NK-92 (cell line): ENCODE measurements around the gene PPFIA1.
"Not testable (repeated sequence)": the region's sequence is repeated elsewhere in the genome, so short reads cannot be mapped to it uniquely, and the experiment has no call there.

Source experiments
- DNase-seq: peaks from one replicate; lab custom pipeline; 2025; ENCODE audit not compliant: unreplicated experiment; lab: John Stamatoyannopoulos, UW

PPFIA1 gene

DNA sequence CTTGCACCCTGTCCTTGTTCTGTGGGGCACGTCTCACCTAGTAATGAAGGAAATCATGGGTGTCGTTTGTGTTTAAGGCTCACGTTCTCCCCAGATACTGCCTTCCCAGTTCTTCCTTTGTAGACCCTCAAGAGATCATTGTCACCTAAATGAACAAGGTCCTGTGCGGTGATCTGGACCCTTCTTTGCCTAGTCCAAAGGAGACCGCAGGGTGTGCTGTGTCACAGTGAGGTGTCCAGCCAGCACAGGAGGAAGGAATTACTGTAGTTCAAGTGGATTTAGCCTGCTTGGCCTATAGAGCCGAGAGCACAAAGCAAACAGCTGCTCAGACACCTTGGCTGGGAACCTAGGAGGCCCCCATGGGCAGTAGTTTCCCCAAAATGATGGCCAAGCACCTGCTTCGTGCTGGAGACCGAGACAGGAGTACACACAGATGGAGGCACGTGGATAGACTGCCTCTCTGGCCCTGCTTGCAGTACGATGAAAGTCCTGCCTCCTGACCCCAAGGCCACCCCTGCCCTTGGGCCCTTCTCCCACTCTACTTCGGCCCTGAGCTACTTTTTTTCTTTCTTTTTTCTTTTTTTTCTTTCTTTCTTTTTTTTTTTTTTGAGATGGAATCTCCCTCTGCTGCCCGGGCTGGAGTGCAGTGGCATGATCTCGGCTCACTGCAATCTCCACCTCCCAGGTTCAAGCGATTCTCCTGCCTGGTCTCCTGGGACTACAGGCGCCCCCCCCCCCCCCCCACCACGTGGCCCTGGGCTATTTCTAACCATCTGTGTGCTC is 19.4 kb upstream of the PPFIA1 start:
- DNase-seq: no peak

DNA sequence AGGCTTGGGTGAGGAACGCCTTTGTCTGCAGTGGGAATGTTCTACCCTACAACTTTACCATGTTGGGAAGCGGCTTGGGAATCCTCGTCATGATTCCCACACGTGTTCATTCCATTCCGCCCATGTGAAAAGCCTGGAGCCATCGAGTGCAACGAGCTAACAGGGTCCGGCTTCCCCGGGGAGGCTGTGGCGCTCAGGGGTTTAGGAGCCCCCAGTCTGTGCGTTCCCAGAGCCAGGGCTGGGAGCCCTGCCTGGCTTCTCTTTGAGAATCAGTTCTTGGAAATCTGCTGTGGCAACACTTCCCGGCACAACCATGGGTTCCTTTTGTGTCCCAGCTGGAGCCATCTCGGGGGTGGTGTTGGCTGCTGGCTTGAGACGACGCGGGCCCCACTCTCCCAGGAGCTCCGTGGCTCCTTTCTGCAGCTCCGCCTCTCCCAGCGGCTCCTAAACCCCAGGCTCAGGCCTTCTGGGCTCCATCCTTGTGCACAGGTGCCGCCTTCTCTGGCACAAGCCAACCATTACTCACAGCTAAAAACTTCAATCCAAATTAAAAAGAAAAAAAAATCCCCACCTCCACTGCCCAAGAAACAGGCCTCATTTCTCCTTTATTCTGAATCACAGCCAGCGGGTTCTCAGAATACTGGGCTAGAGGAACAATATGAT is 18.7 kb upstream of the PPFIA1 start:
- DNase-seq: no peak

DNA sequence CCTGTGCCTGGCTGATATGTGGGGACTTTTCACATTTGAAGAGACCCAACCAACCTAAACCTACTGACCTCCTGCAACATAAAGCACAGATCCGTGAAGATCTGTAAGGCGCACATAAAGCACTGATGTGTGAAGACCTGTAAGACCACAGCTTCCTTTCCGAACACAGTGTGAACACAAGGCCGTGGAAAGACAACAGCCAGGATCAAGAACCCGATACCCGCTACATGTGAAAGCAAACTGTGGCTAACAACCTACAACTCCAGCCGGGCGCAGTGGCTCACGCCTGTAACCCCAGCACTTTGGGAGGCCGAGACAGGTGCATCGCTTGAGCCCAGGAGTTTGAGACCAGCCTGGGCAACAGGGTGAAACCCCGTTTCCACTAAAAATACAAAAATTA is 17.6 kb upstream of the PPFIA1 start:
- DNase-seq: no peak

DNA sequence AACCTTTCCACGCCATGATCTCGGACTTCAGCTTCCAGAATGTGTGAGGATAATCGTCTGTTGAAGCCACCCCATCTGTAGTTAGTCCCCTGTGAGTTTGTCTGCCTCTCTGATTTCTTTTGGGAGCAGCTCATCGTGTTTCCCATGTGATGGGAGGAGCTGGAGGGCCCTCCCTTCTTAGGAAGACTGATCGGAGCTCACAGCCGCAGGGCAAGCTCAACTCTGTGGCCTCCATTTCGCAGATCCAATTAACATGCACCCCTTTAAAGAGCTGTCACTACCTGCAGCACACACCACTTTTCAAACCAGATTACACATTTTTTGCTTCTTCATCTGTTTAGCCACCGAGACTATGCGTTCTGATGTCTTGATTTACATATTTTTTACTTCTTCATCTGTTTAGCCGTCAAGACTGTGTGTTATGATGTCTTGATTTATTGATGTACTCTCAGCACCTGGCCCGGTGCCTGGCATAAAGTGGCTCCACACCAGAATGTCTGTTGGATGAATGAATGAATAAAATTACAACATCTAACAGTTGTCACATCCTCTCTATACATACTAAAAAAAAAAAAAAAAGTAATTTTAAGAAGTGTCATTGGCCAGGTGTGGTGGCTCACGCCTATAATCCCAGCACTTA is 14.9 kb upstream of the PPFIA1 start:
- DNase-seq: no peak

DNA sequence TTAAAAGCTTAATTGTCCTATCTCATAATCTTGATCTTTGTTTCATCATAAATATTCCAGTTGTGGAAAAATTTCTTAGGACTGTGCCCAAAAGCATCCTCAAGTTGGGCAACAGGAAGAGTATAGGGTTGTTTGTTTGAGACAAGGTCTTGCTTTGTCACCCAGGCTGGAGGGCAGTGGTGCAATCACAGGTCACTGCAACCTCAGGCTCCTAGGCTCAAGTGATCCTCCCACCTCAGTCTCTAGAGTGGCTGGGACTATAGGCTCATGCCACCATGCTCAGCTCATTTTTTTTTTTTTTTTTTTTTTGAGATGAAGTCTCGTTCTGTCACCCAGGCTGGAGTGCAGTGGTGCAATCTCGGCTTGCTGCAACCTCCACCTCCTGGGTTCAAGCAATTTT is 11.4 kb upstream of the PPFIA1 start:
- DNase-seq: not testable (repeated sequence)

DNA sequence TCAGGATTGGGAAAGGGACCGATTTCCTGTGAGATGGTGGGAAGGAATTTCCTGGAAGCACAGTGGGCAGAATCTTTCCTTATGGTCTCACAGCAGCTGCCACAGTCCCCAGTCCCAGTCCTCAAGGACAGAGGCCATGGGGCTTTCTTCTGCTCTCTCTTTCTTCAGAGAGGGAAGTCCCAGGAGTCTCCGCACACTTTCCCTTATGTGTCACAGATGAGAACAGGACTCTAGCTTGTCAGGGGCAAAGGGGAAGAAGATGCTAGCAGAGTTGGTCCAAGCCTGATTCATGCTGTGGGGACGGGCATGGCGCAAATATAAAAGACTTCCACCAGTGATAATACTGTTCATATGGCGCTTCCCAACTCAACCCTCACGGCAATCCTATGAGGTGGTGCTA is 7.5 kb upstream of the PPFIA1 start:
- DNase-seq: no peak

DNA sequence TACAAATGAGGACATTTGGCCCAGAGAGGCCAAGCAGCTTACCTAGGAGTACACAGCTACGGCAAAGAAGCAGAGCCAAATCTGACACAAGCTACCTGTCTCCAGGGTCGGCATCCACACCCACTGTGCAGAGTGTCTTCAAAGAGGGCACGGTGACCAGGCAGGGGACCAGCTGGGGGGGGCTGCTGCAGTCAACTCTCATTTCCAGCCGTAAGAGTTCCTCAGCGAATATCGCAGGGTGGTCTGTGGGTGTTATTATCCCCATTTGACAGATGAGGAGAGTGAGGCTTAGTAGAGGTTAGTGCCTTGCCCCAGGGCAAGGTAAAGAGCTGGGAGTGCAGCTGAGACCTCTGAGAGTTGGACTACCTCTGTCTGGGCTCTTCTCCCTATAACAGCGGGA is 7.1 kb upstream of the PPFIA1 start:
- no peak for DNase-seq

DNA sequence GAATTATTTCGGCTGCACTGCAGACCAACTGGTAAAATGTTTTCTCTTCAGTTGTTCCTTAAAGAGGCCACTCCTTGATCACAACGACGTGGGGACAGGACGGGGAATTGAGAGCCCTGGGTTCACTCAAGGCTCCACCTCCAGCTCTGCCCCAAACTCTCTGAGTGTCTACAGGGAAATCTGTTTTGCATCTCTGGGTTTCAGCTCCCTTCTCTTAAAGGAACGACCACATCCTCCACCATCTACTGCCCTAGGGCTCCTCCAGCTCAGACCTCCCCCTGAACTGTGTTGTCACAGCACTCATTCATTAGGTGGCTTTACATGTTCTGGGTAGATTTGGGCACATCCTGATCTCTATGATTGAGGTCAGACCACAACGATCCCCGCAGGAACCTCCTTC is 5.1 kb upstream of the PPFIA1 start:
- no peak for DNase-seq

DNA sequence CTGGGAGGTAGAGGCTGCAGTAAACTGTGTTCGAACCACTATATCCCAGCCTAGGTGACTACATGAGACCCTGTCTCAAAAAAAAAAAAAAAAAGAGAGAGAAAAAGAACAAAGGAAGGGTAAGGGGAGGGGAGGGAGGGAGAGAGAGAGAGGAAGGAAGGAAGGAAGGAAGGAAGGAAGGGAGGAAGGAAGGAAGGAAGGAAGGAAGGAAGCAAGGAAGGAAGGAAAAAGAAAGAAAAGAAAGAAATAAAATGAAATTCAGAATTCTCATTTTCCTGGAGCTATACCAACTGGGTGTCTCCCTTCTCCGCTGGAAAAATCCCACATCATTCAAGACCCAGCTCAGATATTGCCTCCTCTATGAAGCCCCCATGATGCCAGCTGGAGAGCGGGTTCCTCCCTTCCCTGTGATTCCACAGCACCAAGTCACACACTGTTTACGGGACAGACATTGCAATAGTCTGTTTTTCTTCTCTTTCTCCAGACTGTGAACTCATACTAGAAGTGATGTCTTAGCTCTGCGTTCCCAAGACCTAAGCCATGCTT is 3.0 kb upstream of the PPFIA1 start:
- no peak for DNase-seq

DNA sequence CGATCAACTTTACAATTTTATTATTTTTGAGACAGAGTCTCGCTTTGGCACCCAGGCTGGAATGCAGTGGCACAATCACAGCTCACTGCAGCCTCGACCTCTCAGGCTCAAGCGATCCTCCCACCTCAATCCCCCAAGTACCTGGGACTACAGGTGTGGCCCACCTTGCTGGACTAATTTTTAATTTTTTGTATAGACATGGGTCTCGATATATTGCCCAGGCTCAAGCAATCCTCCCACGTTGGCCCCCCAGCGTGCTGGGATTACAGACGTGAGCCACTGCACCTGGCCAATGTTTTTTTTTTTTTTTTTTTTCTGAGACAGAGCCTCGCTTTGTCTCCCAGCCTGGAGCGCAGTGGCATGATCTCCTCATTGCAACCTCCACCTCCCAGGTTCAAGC is 2.0 kb upstream of the PPFIA1 start:
- DNase-seq: no peak

DNA sequence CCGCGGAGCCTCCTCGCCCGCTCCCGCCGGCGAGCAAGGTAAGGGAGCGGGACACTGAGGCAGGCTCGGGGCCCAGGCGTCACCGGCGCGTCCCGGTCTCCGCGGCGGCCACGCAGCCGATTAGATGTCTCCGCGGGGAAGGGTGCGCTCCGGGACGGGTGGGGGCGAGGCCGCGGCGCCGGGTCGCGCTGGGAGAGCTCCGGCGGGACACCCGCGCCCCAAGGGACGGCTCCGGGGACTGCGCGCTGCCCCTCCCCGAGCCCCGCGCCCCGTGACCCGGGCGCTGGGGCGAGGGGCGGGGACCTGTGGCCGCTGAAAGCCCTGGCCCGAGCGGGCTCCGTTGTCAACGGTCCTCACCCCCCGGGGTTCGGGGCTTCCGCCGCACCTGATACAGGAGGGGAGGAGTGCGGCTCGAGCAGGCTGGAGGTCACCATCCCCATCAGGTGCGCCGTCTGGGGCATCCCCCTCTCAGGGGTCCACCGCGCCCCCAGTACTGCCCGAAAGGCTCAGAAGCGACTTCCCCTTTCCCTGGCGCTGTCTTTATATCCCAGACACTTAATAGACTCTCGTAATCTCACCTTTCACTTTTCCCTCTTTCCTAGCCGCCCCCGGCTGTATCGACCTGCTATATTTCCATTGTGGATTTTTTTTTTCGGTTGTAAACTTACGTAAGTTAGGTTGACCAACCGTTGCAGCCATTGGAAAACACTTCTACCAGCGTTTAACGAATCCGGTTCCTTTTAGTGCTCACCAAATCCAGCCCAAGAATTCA is 573 bp downstream of the PPFIA1 start:
- DNase-seq: no peak

DNA sequence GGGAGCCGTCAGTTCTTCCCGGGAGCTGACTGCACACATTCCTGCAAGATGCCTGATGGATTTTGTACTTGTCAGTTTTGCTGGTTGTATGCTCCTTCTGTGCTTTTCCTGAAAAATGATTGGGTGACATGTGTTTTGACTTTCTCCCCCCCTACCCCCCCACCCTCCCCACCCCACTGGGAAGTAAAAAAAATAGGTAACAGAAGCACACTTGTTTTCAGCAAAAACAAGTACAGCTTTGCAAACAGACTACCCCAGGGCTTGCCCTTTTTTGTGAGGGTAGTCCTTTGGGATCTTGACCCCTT is 1.1 kb downstream of the PPFIA1 start:
- DNase-seq: no peak

DNA sequence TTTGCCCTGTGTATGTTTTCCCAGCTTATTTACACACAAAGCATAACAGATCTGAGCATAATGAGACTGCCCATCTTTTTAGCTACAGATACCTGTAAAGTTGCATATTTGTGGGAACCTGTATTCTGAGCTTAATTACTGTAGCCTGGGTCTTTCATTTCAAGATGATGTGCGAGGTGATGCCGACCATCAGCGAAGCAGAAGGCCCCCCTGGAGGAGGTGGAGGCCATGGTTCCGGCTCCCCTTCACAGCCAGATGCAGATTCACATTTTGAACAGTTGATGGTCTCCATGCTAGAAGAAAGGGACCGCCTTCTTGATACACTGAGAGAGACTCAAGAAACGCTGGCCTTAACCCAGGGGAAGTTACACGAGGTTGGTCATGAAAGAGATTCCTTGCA is 1.5 kb downstream of the PPFIA1 start:
- no peak for DNase-seq

DNA sequence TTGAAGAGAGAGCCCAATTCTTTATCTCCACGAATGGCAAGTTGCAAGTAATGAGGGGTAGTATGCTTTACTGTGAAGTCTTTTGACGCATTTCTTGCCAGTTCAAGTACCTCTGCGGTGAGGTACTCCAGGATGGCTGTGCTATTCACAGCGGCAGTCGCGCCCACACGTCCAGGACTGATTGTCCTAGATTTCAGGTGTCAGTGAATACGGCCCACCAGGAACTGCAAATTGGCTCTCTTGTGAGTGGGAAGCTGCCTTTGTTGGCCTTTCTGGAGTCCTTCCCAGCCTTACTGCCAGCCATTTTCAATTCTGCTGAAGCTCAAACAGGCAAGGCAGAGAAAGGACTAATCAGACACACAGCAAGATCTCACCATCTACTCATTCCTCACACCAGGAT is 8.5 kb downstream of the PPFIA1 start:
- no peak for DNase-seq

DNA sequence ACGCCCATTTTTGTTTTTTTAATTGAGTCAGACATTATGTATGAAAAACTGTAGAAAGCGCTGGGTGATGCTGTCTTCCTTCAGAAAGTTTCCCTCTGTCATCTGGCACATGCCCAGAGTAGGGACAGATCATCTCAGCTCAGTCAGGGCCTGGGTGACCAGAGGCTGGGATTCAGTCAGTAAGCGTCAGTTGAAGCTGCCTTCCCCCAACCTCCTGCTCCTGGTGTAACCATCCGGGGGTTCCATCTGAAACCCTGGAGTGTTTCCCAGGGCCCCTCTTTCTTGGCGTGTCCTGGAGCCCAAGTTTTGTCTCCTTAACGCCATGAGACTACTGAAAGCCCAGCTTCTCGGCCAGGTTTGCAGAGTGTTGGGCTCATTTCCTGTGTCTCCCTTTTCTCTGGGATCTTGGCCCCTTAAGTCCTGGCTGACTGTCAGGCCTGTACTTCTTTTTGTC is 10.7 kb downstream of the PPFIA1 start:
- DNase-seq: no peak

DNA sequence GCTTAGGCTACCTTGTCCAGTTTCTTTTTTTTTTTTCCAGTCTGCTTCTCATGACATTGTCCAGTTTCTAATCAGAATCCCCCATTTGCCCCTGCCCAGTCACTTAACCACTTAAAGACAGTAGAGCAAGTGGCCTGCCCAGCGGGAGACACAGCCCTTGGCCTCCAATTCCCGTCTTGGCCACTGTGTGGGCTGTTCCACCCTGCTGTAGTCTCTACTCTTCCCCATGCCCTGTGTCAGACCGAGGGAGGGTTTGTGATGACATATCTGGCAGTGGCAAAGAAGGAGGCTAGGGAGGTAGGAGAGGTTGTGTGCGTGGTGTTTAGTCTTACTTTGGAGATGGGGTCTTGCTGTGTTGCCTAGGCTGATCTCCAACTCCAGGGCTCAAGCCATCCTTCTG is 11.5 kb downstream of the PPFIA1 start:
- no peak for DNase-seq

DNA sequence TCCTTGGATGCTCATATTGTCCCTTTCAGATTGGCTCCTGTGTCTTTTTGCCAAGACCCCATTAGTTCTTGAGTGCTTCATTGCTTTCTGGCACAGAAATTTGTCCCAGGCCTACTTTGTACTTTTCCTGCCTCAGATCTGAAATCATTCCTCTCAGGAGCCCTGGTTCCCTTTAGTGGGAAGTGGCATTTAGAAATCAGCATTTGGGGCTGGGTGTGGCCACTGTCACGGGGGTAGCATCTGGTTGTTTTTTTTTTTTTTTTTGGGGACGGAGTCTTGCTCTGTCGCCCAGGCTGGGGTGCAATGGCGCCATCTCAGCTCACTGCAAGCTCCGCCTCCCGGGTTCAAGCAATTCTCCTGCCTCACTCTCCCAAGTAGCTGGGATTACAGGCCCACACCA is 18.2 kb downstream of the PPFIA1 start:
- DNase-seq: no peak

DNA sequence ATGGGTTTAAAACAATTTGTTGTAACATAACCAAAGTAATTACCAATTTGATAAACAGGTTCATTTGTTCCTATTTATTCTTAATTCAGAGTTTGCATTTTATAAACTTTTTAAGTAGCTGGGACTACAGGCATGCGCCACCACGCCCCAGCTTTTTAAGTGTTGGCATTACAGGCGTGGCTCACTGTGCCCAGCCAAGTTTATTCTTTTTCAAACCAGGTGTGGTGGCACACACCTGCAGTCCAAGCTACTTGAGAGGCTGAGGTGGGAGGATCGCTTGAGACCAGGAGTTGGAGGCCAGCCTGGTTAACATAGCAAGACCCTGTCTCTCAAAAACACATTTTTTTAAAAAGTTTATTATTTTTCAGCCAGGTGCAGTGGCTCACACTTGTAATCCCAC is 19.1 kb downstream of the PPFIA1 start:
- no peak for DNase-seq

DNA sequence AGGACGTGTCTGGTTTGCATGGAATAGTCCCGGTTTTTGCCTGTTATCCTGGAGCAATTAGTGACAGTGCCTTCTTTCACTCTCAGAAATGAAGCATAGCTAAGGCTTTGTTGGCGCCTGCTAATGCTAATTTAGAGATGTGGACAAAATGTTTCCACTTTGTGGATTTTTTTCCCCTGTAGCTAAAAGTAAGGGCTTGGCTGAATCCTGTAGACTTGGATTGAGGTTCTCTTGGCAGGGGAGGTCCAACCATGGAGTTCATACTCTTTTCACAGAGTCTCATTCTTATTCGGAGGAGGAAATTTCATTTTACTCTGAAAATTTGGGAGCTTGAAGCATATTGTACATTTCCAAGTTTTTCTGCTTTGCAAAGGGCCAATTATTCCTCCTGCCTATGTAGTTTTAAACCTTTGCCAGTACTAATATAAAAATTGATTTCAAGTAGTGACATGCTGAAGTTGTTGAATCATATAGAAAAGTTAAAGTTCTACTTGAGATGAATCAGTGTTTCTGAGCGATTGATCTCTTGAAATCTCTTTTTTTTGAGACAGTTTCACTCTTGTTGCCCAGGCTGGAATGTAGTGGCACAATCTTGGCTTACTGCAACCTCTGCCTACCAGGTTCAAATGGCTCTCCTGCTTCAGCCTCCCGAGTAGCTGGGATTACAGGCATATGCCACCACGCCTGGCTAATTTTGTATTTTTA is 20.0 kb downstream of the PPFIA1 start:
- no peak for DNase-seq

DNA sequence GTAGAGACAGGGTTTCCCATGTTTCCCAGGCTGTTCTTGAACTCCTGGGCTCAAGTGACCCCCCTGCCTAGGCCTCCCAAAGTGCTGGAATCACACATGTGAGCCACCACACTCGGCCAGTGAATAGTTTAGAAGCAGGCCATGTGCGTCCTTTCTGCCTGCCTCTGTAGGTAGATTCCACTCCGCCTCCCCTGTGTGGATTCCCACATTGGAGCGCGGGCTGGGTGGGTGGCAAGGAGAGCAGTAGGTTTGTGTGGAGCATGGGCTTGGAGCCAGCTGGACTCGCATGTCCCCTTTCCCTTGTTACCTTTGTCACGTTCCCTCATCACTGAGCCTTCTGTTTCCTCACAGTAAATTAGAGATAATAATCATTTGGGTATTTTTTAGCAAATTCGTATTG is 21.7 kb downstream of the PPFIA1 start:
- no peak for DNase-seq

DNA sequence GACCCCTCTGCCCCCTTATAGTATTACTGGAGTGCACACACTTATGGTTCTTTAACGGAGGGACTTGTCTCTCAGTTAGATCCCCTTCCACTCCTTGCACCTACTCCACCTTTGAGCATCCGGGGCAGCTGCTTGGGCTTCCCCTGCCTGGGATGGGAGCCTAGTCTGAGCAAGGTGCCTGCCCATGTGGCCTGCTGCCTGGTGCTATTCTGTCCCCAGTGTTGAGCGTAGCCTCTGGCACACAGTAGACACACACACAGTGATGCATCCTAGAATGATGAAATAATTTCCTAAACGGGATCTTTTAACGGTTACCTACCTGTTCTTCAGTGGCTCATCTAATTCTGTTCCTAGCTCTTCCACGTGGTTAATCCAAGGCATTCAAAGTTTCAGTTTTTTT is 22.4 kb downstream of the PPFIA1 start:
- DNase-seq: no peak
